OCI-LY7 (cell line): ENCODE measurements around the gene SLC32A1. TPM values are rescaled to one million over a fixed set of nuclear protein-coding genes. Genes with fewer than 3 reads are reported as not detected.
A peak's percentile ranks its signal among the peaks of the same experiment; 100 is the strongest.

ENCODE experiments used
- BruUV-seq: library from RNA; stranded (reverse); fragments of 400-500 nt; replicated peaks from 2 replicates; lab custom pipeline; 2021; lab: Mats Ljungman, UMichigan
- CTCF ChIA-PET: fragments of 300-600 bp; sonication (Branson Sonifier 250); formaldehyde crosslinking; loops from one replicate; lab custom pipeline; 2022; ENCODE audit warnings: antibody characterized with exemption; ENCODE audit not compliant: unreplicated experiment; lab: Charles Lee
- POLR2A ChIA-PET: fragments of 300-600 bp; sonication (Branson Sonifier 250); formaldehyde crosslinking; loops from one replicate; lab custom pipeline; 2022; ENCODE audit warnings: antibody characterized with exemption; lab: Charles Lee
- DNase-seq: peaks from one replicate; pipeline ENCODE4 v3.0.0-alpha.2; 2015; ENCODE audit warnings: low spot score
- H2AFZ ChIP-seq: fragments of 200-600 bp; sonication (generic), shearing (Covaris generic); 2 replicates; pipeline ENCODE4 v1.6.1; 2014; ENCODE audit warnings: mild to moderate bottlenecking, antibody characterized with exemption, low read length, moderate library complexity
- H3K27ac ChIP-seq: fragments of 200-600 bp; sonication (generic); 2 replicates; pipeline ENCODE4 v1.5.1; 2014; ENCODE audit warnings: mixed run types, low read depth, mild to moderate bottlenecking, moderate library complexity, low read length, inconsistent platforms; ENCODE audit not compliant: poor library complexity, severe bottlenecking
- H3K36me3 ChIP-seq: fragments of 200-600 bp; sonication (generic); 2 replicates; pipeline ENCODE4 v1.6.1; 2014; ENCODE audit warnings: mild to moderate bottlenecking, antibody characterized with exemption, low read length, moderate library complexity, mixed read lengths; ENCODE audit not compliant: insufficient read depth
- H3K4me1 ChIP-seq: fragments of 200-600 bp; sonication (generic); 2 replicates; pipeline ENCODE4 v1.5.1; 2014; ENCODE audit warnings: mild to moderate bottlenecking, low read length; ENCODE audit not compliant: insufficient read depth, poor library complexity, severe bottlenecking
- H3K4me2 ChIP-seq: fragments of 200-600 bp; sonication (generic); 2 replicates; pipeline ENCODE4 v1.6.1; 2014; ENCODE audit warnings: mild to moderate bottlenecking, low read length
- H3K4me3 ChIP-seq: fragments of 200-600 bp; sonication (generic); 2 replicates; pipeline ENCODE4 v1.5.1; 2014; ENCODE audit warnings: mild to moderate bottlenecking, low read depth, low read length; ENCODE audit not compliant: poor library complexity, severe bottlenecking
- H3K79me2 ChIP-seq: fragments of 200-600 bp; sonication (generic); 2 replicates; pipeline ENCODE4 v1.6.1; 2016; ENCODE audit warnings: low read depth, mild to moderate bottlenecking, low read length, moderate library complexity, mixed read lengths; ENCODE audit not compliant: insufficient read depth
- H3K9me2 ChIP-seq: fragments of 200-600 bp; sonication (generic); 2 replicates; pipeline ENCODE4 v1.6.1; 2016; ENCODE audit warnings: mild to moderate bottlenecking, low read length, mixed read lengths; ENCODE audit not compliant: insufficient read depth
- H3K9me3 ChIP-seq: fragments of 200-600 bp; sonication (generic); 2 replicates; pipeline ENCODE4 v1.6.1; 2014; ENCODE audit warnings: mild to moderate bottlenecking, mixed run types, low read length, mixed read lengths
- H4K20me1 ChIP-seq: fragments of 200-600 bp; sonication (generic); 2 replicates; pipeline ENCODE4 v1.6.1; 2014; ENCODE audit warnings: mild to moderate bottlenecking, antibody characterized with exemption, low read length, moderate library complexity, mixed read lengths; ENCODE audit not compliant: insufficient read depth
- EZH2phosphoT487 ChIP-seq: fragments of 200-600 bp; sonication (generic); IDR thresholded peaks from 2 replicates; pipeline ENCODE4 v1.6.1; 2018; ENCODE audit warnings: low read depth, borderline replicate concordance, mild to moderate bottlenecking, mixed run types, antibody characterized with exemption, low read length, moderate library complexity, mixed read lengths
- intact Hi-C: fragments of 100-400 bp; cut with micrococcal nuclease; formaldehyde crosslinking; loops from one replicate; pipeline ENCODE4 v1.10.0; 2022; ENCODE audit not compliant: unreplicated experiment
- total RNA-seq, 2 experiments: library from RNA; depleted of rRNA in 1 of 2; stranded (reverse); fragments of >200 nt in 1 of 2; shearing (Covaris generic) in 1 of 2; gene quantifications; 2 replicates each; pipeline ENCODE4 v1.2.3, GENCODE V29; 2014 to 2022
- TF ChIP-seq, protein P1 (sequence below): fragments of 200-600 bp; sonication (generic); conservative IDR thresholded peaks from 2 replicates; pipeline ENCODE4 v1.5.1; 2014; ENCODE audit warnings: mild to moderate bottlenecking, antibody characterized with exemption, low read length, moderate library complexity, mixed read lengths

SLC32A1 gene
- total RNA-seq, 2 experiments from 2014 or later = not detected

DNA sequence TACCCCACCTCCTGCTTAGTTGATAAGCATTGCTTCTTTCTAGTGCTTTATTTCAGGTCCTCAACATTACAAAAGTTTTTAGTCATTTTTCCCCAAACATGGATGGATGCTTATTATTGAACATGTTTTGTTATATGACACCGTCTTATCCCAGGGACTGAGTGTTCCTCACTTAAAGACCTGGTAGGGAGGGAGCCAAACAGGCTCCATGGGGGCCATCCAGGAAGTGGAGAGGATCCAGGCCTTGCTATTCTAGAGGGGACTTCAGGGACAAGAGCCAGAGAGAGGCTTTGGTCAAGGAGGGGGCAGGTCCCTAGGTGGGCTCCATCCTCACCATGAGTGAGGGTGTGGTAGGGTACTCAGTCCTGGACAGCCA lies 7.4 kb downstream of the SLC32A1 start:
- ChIA-PET POLR2A (interaction anchor here (0.5 to 0.7 kb wide), 3 partner anchors 16 to 214 kb away, joined by 3 to 5 read pairs (median 4); no protein-coding TSS in a partner anchor), CTCF (interaction anchor here (0.6 kb wide), 1 partner anchor 153 kb away, joined by 3 read pairs; no protein-coding TSS in a partner anchor)
- H2AFZ ChIP-seq = peak overlapping the region; percentile 100; the same call in 1 of the 2 replicates
- no peak overlapping the region for H3K27ac ChIP-seq
- no peaks in the 10 kb centered on the region for H4K20me1 ChIP-seq
- BruUV-seq = no TSS peak
- no peaks in the 10 kb centered on the region for H3K79me2 ChIP-seq
- no peaks in the 10 kb centered on the region for H3K9me3 ChIP-seq
- H3K4me2 ChIP-seq = peak overlapping the region; percentile 99
- H3K4me3 ChIP-seq = peak overlapping the region; percentile 70
- H3K9me2 ChIP-seq = no peaks in the 10 kb centered on the region
- DNase-seq = no peak
- TF ChIP-seq, protein P1, sequence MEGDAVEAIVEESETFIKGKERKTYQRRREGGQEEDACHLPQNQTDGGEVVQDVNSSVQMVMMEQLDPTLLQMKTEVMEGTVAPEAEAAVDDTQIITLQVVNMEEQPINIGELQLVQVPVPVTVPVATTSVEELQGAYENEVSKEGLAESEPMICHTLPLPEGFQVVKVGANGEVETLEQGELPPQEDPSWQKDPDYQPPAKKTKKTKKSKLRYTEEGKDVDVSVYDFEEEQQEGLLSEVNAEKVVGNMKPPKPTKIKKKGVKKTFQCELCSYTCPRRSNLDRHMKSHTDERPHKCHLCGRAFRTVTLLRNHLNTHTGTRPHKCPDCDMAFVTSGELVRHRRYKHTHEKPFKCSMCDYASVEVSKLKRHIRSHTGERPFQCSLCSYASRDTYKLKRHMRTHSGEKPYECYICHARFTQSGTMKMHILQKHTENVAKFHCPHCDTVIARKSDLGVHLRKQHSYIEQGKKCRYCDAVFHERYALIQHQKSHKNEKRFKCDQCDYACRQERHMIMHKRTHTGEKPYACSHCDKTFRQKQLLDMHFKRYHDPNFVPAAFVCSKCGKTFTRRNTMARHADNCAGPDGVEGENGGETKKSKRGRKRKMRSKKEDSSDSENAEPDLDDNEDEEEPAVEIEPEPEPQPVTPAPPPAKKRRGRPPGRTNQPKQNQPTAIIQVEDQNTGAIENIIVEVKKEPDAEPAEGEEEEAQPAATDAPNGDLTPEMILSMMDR = peak; percentile 0; the same call in 1 of the 2 replicates
- TF ChIP-seq EZH2phosphoT487 = no peak
- no peaks in the 10 kb centered on the region for H3K36me3 ChIP-seq
- peaks cover 4% of the 10 kb centered on the region for H3K4me1 ChIP-seq
- intact Hi-C loops = loop anchor here (1.0 to 5.0 kb wide), 3 partner anchors 85 to 161 kb away; no protein-coding TSS in a partner anchor

DNA sequence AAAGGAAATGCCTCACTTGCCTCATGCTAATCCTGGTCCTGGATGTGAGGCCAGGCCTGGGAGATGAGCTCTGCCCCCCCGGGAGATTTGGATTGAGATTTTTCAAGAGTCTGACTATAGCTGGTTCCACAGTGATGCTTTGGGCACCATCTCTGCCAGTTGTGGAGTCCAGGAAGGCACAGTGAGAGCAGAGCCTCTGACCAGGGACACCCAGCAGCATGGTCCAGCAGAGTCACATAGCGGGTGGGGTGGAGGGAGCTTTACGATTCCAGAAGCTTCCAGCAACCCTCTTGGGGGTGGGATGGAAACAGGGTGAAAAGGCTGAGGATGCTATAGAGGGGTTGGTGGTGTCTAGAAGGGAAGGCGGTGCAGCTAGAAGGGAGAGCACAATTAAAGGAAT lies 8.7 kb downstream of the SLC32A1 start:
- H3K4me2 ChIP-seq = no peak overlapping the region
- H3K36me3 ChIP-seq = no peaks in the 10 kb centered on the region
- no peaks in the 10 kb centered on the region for H4K20me1 ChIP-seq
- POLR2A ChIA-PET = no interaction called here
- no TSS peak for BruUV-seq
- no peak overlapping the region for H3K27ac ChIP-seq
- intact Hi-C loops = loop anchor here (5.0 kb wide), 2 partner anchors 101 to 159 kb away; no protein-coding TSS in a partner anchor
- no peak for DNase-seq
- H3K79me2 ChIP-seq = no peaks in the 10 kb centered on the region
- H3K9me3 ChIP-seq = no peaks in the 10 kb centered on the region
- no peak overlapping the region for H2AFZ ChIP-seq
- CTCF ChIA-PET = no interaction called here
- H3K9me2 ChIP-seq = no peaks in the 10 kb centered on the region
- TF ChIP-seq, protein P1 = no peak
- no peak for TF ChIP-seq EZH2phosphoT487
- H3K4me3 ChIP-seq = no peak overlapping the region
- peaks cover 4% of the 10 kb centered on the region for H3K4me1 ChIP-seq

DNA sequence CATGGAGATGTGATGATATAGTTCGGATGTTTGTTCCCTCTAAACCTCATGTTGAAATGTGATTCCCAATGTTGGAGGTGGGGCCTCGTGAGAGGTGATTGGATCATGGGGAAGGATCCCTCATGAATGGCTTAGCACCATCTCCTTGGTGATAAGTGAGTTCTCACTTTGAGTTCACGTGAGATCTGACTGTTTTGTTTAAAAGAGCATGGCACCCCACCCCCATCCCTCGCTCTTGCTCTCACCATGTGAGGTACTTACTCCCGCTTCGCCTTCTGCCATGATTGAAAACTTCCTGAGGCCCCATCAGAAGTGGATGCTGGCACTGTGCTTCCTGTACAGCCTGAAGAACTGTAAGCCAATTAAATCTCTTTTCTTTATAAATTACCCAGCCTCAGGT lies 10.9 kb downstream of the SLC32A1 start:
- H3K27ac ChIP-seq = no peak overlapping the region
- no peaks in the 10 kb centered on the region for H4K20me1 ChIP-seq
- H3K9me2 ChIP-seq = no peaks in the 10 kb centered on the region
- ChIA-PET POLR2A (no interaction called here), CTCF (no interaction called here)
- no peak overlapping the region for H3K4me2 ChIP-seq
- H3K36me3 ChIP-seq = no peaks in the 10 kb centered on the region
- no peak for DNase-seq
- no peak overlapping the region for H3K4me3 ChIP-seq
- no peak overlapping the region for H2AFZ ChIP-seq
- no TSS peak for BruUV-seq
- H3K4me1 ChIP-seq = peaks cover 4% of the 10 kb centered on the region
- TF ChIP-seq, protein P1 = no peak
- no peak for TF ChIP-seq EZH2phosphoT487
- H3K79me2 ChIP-seq = no peaks in the 10 kb centered on the region
- no peaks in the 10 kb centered on the region for H3K9me3 ChIP-seq
- intact Hi-C loops = no loop called here
